Measurements from ENCODE around the gene SDC3.

GRCh38 chr1:30878559-30878958, 30.0 kb downstream of the SDC3 start:
- TF ChIP-seq, protein P1, sequence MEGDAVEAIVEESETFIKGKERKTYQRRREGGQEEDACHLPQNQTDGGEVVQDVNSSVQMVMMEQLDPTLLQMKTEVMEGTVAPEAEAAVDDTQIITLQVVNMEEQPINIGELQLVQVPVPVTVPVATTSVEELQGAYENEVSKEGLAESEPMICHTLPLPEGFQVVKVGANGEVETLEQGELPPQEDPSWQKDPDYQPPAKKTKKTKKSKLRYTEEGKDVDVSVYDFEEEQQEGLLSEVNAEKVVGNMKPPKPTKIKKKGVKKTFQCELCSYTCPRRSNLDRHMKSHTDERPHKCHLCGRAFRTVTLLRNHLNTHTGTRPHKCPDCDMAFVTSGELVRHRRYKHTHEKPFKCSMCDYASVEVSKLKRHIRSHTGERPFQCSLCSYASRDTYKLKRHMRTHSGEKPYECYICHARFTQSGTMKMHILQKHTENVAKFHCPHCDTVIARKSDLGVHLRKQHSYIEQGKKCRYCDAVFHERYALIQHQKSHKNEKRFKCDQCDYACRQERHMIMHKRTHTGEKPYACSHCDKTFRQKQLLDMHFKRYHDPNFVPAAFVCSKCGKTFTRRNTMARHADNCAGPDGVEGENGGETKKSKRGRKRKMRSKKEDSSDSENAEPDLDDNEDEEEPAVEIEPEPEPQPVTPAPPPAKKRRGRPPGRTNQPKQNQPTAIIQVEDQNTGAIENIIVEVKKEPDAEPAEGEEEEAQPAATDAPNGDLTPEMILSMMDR (conservative IDR thresholded peaks at IDR 0.05): no peak
- no peak for TF ChIP-seq ZFX (IDR thresholded peaks at IDR 0.05)
